Measurements from ENCODE around the gene SNX15.
A peak's percentile ranks its signal among the peaks of the same experiment; 100 is the strongest.
"Not testable (repeated sequence)": the region's sequence is repeated elsewhere in the genome, so short reads cannot be mapped to it uniquely, and the experiment has no call there.

Gene SNX15

DNA sequence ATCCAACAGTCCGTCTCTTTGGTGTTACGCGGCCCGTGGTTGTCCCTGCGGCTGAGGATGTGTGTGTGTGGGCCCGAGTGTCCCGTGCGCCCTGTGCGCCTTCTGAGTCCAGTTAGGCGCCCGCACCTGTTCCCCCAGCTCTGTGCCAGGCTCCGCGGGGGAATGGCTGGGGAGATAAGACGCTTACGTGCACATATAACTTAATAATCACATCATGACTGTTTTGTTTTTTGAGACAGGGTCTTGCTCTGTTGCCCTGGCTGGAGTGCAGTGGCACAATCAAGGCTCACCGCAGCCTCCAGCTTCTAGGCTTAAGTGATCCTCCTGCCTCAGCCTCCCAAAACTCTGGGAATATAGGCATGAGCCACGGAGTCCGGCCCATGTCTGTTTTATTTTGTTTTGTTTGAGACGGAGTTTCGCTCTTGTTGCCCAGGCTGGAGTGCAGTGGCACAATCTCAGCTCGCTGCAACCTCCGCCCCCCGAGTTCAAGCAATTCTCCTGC is 12.5 kb upstream of the SNX15 start:
- DNase-seq (ENCODE audit: low spot score), result no peak

- no peak for DNase-seq (ENCODE audit: low spot score)
Observed at GRCh38 chr11:65016705-65017104, 10.5 kb upstream of the SNX15 start.

DNA sequence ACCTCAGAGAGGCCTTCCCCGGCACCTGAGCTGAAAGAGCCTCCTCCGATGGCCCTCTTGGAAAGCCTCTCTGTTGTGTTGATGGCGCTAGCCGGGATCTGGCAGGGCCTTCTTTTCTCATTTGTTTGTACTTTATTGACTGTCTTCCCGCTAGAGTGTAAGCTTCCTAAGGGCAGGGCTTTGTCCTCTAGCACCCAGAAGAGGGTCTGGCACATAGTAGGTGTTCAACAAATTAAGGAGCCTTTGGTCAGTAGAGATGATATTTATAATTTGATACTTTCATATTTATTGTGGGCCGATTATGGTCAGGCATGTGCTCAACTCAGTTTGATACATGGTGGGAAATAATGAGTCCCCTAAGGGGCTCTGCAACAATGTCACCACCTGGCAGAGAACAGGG is 9.3 kb upstream of the SNX15 start:
- DNase-seq (ENCODE audit: low spot score), result no peak

DNA sequence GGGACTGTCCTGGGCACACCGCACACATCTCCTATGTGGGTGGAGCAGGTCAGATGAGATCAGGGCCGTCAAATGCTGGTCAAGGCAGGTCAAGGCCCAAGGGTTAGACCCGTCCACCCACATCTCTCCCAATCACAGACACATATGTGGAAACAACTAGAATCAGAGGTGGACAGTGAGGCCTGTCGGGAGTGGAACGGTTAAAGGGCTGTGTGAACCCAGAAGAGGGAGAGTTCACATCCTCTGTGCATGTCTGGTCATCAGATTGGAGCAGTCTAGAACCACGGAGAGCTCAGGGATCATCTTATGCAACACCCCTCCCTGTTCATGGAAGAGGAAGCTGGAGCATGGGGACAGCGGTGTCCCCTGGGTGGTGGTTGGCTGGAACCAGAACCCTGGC is 7.4 kb upstream of the SNX15 start:
- DNase-seq (ENCODE audit: low spot score), result no peak

DNA sequence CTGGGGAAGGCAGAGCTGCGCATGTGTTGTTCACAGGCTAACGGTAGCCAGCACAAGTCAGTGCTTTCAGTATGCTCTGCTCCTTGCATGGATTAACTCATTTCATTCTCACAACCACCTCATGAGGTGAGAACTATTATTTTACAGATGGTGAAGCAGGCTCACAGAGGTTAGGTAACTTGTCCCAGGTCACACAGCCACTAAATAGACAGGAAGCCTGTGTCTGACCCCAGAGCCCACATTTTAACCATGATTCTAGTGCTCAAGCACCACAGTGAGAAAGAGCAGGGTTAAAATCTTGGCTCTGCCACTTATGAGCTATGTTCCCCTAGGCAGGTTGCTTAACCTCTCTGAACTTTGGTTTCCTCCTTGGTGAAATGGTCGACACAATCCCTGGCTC is 6.2 kb upstream of the SNX15 start:
- DNase-seq (ENCODE audit: low spot score), result no peak

GRCh38 chr11:65021509-65021908 is 5.7 kb upstream of the SNX15 start:
- DNase-seq (ENCODE audit: low spot score), result no peak

DNA sequence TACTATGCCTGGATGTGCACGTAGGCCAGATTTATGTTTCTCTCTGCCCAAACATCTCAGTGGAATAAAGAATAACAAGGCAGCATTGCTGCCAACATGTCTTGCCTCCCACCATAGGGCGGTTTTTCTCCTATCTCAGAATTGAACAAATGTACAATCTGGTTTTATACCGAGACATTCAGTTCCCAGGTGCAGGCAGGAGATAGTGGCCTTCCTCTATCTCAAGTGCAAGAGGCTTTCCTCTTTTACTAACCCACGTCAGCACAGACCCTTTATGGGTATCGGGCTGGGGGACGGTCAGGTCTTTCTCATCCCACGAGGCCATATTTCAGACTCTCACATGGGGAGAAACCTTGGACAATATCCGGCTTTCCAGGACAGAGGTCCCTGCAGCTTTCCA is 3.7 kb upstream of the SNX15 start:
- DNase-seq (ENCODE audit: low spot score), result not testable (repeated sequence)

DNA sequence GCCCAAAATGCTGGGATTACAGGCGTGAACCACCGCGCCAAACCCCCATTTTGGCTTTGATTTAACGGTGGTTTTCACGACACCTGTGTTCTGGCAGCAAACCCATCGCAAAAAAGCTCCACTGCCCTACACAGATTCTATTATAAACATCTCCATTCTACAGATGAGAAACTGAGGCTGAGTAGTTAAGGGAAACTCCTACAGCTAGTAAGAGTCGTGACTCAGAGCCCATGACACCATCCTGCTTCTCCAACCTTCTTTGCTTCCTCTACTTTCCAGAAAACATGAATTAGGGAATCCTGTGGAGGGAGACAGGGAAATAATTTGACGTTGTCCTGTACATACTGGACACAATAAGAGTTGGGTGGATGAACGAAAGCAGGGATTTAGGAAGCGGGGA is 429 bp upstream of the SNX15 start:
- DNase-seq (ENCODE audit: low spot score), result no peak

- no peak for DNase-seq (ENCODE audit: low spot score)
Observed at GRCh38 chr11:65032216-65032615, 5.0 kb downstream of the SNX15 start.

DNA sequence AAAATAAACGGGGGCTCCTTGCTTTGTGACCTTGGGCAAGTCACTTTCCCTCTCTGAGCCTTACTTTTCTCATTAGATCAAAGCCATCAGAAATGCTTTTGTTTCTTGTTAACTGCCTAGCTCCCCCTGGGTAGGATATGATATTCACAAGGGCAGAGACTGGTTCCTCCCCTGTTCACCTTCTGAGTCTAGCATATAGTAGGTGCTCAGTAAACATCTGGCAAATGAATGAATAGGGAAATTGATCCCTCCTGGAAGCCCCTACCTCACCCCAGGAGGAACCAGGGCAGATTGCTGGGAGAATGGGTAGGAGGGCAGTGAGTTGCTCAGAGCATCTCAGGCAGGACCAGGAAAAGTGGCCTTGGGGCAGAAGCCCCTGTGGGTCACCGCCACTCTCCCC is 7.2 kb downstream of the SNX15 start:
- DNase-seq (ENCODE audit: low spot score), result no peak

GRCh38 chr11:65035579-65035978 is 8.3 kb downstream of the SNX15 start:
- DNase-seq (ENCODE audit: low spot score), result no peak

DNA sequence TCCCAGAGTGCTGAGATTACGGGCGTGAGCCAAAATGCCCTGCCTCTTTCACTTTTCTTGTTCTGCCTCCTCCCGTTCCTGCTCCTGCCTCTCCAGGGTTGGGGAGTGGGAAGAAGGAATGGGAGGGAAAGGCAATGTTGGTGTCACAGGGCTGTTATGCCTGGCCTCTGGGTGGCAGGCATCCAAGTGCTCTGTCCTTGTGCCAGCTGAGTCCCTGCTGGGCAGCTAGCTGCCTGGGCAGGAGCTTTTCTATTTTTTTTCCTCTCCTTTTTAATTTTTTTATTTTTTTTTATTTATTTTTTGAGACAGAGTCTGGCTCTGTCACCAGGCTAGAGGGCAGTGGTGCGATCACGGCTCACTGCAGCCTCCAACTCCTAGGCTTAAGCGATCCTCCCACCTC is 9.7 kb downstream of the SNX15 start:
- no peak for DNase-seq (ENCODE audit: low spot score)

GRCh38 chr11:65040520-65040846 is 13.2 kb downstream of the SNX15 start:
- no peak for DNase-seq (ENCODE audit: low spot score)

GRCh38 chr11:65040847-65041622 is 13.8 kb downstream of the SNX15 start, which contains the start of gene SAC3D1:
Gene SAC3D1 (plus strand): TSS chr11:65041210. CDS start chr11:65041293, 83 bp downstream.
- peak; percentile 90 for DNase-seq (ENCODE audit: low spot score)

DNA sequence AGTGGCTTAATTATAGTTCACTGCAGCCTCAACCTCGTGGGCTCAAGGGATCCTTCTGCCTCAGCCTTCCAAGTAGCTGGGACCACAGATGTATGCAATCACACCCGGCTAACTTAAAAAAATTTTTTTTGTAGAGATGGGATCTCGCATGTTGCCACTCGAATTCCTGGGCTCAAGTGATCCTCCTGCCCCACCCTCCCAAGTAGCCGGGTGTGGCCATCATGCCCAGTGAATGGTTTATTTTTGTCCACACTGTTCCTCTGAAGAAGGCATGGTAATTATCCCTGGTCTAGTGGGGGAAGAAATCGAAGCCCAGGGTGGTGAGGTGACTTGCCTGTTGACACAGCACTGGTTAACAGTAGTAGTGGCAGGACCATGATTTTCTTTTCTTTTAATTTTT is 15.7 kb downstream of the SNX15 start:
- no peak for DNase-seq (ENCODE audit: low spot score)

DNA sequence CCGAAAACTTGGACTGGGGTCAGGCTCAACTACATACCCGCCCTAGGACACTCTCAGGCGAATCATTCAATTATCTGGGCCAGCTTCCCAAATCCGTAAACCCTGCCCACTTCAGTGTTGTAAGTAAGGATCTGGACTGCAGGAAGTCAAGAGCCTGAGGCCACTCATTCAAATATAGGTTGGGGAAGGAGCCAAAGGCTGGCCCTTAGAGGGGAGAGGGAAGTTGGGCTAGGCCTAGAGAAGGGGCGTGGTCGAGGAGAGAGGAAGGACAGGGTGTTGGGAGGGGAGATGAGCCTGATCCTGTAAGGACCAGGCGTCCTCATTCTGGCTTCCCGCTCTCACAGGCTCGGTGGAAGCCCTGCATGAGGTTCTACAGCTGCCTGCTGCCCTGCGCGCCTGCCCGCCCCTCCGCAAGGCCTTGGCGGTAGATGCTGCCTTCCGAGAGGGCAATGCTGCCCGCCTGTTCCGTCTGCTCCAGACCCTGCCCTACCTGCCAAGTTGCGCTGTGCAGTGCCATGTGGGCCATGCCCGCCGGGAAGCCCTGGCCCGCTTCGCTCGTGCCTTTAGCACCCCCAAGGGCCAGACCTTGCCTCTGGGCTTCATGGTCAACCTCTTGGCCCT is 16.8 kb downstream of the SNX15 start:
- no peak for DNase-seq (ENCODE audit: low spot score)

DNA sequence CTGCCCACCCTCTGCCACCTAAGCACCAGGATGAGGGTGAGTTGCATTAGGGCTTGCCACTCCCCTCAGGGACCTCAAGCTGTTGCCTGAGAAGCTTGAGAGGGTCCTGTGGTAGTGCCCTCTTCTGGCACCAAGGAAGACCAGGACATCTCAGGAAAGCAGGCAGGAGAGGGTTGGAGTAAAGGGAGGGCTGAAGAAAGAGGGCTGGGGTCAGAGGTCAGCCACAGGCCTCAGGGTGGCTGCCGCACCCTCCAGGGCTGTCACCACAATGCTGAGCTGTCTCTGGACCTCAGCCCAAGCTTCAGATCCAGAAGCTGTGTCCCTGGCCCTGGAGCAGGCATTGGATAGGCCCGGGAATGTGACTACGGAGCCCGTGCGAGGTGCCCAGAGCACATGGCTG is 17.8 kb downstream of the SNX15 start:
- DNase-seq (ENCODE audit: low spot score), result no peak

GRCh38 chr11:65045728-65046127 is 18.5 kb downstream of the SNX15 start:
- DNase-seq (ENCODE audit: low spot score), result no peak

GRCh38 chr11:65047581-65048422 is 20.6 kb downstream of the SNX15 start:
- DNase-seq (ENCODE audit: low spot score), result no peak

- no peak for DNase-seq (ENCODE audit: low spot score)
Observed at GRCh38 chr11:65051398-65051858, 24.2 kb downstream of the SNX15 start.

DNA sequence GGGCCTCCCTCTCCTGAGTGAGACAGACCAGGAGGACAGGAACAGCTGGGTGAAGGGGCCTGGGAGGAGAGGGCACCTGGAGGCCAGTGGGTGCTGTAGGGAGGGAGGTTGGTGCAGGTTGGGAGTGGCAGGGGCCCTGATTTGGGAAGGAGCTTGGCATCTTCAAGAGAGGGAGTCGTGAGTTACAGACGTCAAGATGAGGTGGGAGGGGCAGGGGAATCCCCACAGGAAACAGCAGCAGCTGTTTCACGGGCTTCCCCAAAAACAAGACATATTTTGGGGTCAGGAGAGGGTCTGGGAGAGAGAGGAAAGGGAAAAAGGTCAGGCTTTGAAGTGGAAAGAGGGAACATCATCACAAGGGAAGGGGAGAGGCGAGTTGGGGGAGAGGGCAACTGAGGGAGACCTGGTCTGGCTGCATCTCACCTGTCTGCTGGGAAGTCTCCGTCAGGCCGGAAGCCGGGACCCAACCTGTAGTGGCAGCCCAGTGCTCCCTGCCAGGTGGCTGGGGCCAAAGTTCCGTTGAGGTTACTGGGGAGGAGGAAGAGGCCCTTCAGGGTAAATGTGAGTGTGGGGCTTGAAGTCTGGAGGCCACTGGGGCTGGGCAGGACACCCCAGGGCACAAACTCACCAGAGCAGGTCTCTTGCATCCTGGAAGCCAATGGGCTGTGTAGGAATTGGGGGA is 26.7 kb downstream of the SNX15 start:
- DNase-seq (ENCODE audit: low spot score), result no peak

GRCh38 chr11:65055538-65055937 is 28.3 kb downstream of the SNX15 start:
- no peak for DNase-seq (ENCODE audit: low spot score)

All from hematopoietic multipotent progenitor cell treated with erythropoietin and hydrocortisone succinate and interleukin-3 and kit ligand, for 15 days (in vitro differentiated cells).